ENCODE results near the gene USP49. TPM values are rescaled to one million over a fixed set of nuclear protein-coding genes. Genes with fewer than 3 reads are reported as not detected.
"Not testable (repeated sequence)": the region's sequence is repeated elsewhere in the genome, so short reads cannot be mapped to it uniquely, and the experiment has no call there.

USP49 gene
- total and polyA plus RNA-seq, 2 donors (not counting 1 experiment from before 2014, with no cell fraction given) = 1.5 to 2.3 TPM

- TF ChIP-seq EZH2 (IDR thresholded peaks at IDR 0.05; ENCODE audit: low read length, missing control alignments) (no peak), CTCF (conservative IDR thresholded peaks at IDR 0.05 in 1 of 2, IDR thresholded peaks at IDR 0.05 in 1 of 2; ENCODE audit: low read depth in 1 of 2, low read length in 2 of 2) (no peak)
- no peak overlapping the region for H3K27ac ChIP-seq (ENCODE audit: insufficient read depth, low read length)
- no peaks in the 10 kb centered on the region for H4K20me1 ChIP-seq (ENCODE audit: control insufficient read depth, extremely low read depth, insufficient read depth, low read length)
- no peak overlapping the region for H3K4me3 ChIP-seq (replicated peaks in 1 of 4; ENCODE audit: control extremely low read depth in 1 of 4, insufficient read depth in 1 of 4, low read depth in 3 of 4, low read length in 4 of 4)
- H3K9ac ChIP-seq (ENCODE audit: insufficient read depth, low read length) = no peak overlapping the region
- DNase-seq (ENCODE audit: low read depth in 2 of 2) = no peak
- no peaks in the 10 kb centered on the region for H3K9me3 ChIP-seq (ENCODE audit: control insufficient read depth, insufficient read depth, low read depth, low read length)
- H3K27me3 ChIP-seq (ENCODE audit: control insufficient read depth, insufficient read depth, low read length) = no peaks in the 10 kb centered on the region
- H3K4me1 ChIP-seq (ENCODE audit: control insufficient read depth, extremely low read depth, insufficient read depth, low read length) = no peaks in the 10 kb centered on the region
- H2AFZ ChIP-seq (ENCODE audit: low read length) = no peak overlapping the region
- H3K4me2 ChIP-seq (ENCODE audit: extremely low read depth, insufficient read depth, low read length) = no peak overlapping the region
- H3K79me2 ChIP-seq (ENCODE audit: control insufficient read depth, insufficient read depth, low read length) = no peaks in the 10 kb centered on the region
- no peaks in the 10 kb centered on the region for H3K36me3 ChIP-seq (ENCODE audit: control insufficient read depth, insufficient read depth, low read length)
These were observed 81.7 kb downstream of the USP49 start for GRCh38 chr6:41813469-41813868.

GRCh38 chr6:41811946-41812345 lies 83.2 kb downstream of the USP49 start:
- H3K4me3 ChIP-seq (replicated peaks in 1 of 4; ENCODE audit: control extremely low read depth in 1 of 4, insufficient read depth in 1 of 4, low read depth in 3 of 4, low read length in 4 of 4); H3K27me3 ChIP-seq (ENCODE audit: control insufficient read depth, insufficient read depth, low read length); H3K27ac ChIP-seq (ENCODE audit: insufficient read depth, low read length); H3K4me2 ChIP-seq (ENCODE audit: extremely low read depth, insufficient read depth, low read length); H3K36me3 ChIP-seq (ENCODE audit: control insufficient read depth, insufficient read depth, low read length); H3K9ac ChIP-seq (ENCODE audit: insufficient read depth, low read length); H4K20me1 ChIP-seq (ENCODE audit: control insufficient read depth, extremely low read depth, insufficient read depth, low read length); H3K9me3 ChIP-seq (ENCODE audit: control insufficient read depth, insufficient read depth, low read depth, low read length); H3K4me1 ChIP-seq (ENCODE audit: control insufficient read depth, extremely low read depth, insufficient read depth, low read length); DNase-seq (ENCODE audit: low read depth in 2 of 2); H3K79me2 ChIP-seq (ENCODE audit: control insufficient read depth, insufficient read depth, low read length); H2AFZ ChIP-seq (ENCODE audit: low read length): not testable (repeated sequence)

DNA sequence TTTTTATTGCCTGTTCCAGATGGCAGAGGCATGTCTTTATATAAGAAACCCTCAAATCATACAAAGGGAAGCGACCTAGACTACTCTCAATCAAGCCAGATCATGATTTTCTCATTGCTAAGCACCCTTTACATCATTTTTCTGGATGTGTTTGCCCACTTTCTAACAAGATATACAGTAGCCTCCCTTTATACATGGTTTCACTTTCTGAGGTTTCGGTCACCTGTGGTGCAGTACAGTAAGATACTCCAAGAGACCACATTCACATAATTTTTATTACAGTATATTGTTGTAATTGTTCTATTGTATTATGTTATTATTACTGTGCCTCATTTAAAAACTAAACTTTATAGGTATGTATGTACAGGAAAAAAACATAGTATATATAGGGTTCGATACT lies 84.1 kb downstream of the USP49 start:
- Histone ChIP-seq H3K4me3 (replicated peaks in 1 of 4; ENCODE audit: control extremely low read depth in 1 of 4, insufficient read depth in 1 of 4, low read depth in 3 of 4, low read length in 4 of 4) (no peak overlapping the region), H3K4me2 (ENCODE audit: extremely low read depth, insufficient read depth, low read length) (no peak overlapping the region), H3K27me3 (ENCODE audit: control insufficient read depth, insufficient read depth, low read length) (no peaks in the 10 kb centered on the region), H3K79me2 (ENCODE audit: control insufficient read depth, insufficient read depth, low read length) (no peaks in the 10 kb centered on the region), H3K9me3 (ENCODE audit: control insufficient read depth, insufficient read depth, low read depth, low read length) (no peaks in the 10 kb centered on the region), H3K36me3 (ENCODE audit: control insufficient read depth, insufficient read depth, low read length) (no peaks in the 10 kb centered on the region), H3K9ac (ENCODE audit: insufficient read depth, low read length) (no peak overlapping the region), H3K4me1 (ENCODE audit: control insufficient read depth, extremely low read depth, insufficient read depth, low read length) (no peaks in the 10 kb centered on the region), H4K20me1 (ENCODE audit: control insufficient read depth, extremely low read depth, insufficient read depth, low read length) (no peaks in the 10 kb centered on the region), H2AFZ (ENCODE audit: low read length) (no peak overlapping the region), H3K27ac (ENCODE audit: insufficient read depth, low read length) (no peak overlapping the region)
- TF ChIP-seq EZH2 (IDR thresholded peaks at IDR 0.05; ENCODE audit: low read length, missing control alignments) (no peak), CTCF (conservative IDR thresholded peaks at IDR 0.05 in 1 of 2, IDR thresholded peaks at IDR 0.05 in 1 of 2; ENCODE audit: low read depth in 1 of 2, low read length in 2 of 2) (no peak)
- DNase-seq (ENCODE audit: low read depth in 2 of 2) = no peak

Data from fibroblast of lung (primary cell).